ENCODE measurements around the gene CLSTN2. TPM values are rescaled to one million over a fixed set of nuclear protein-coding genes. Genes with fewer than 3 reads are reported as not detected.

Gene CLSTN2
- total and polyA plus RNA-seq, 2 of the 13 experiments (the other 11 are each of a cell fraction or from before 2014, with no cell fraction given): not detected

- TF ChIP-seq PBX3 (CRISPR knock-in tag; IDR thresholded peaks at IDR 0.05; ENCODE audit: borderline replicate concordance): no peak
Measured at GRCh38 chr3:140068494-140069017, 133.6 kb downstream of the CLSTN2 start (continued).

GRCh38 chr3:140073278-140074045 lies 138.5 kb downstream of the CLSTN2 start:
- no peak overlapping the region for H2AFZ ChIP-seq (ENCODE audit: low read length)
- POLR2A ChIA-PET: no interaction called here
- H3K9me3 ChIP-seq (ENCODE audit: low read length): no peaks in the 10 kb centered on the region
- BruUV-seq (replicated peaks): no TSS peak
- in situ Hi-C loops (cut with HindIII; ENCODE audit: extremely low pct_ligation_motif_present, low pct_unique_long_range_greater_than_20kb): no loop called here
- no peak overlapping the region for H3K4me3 ChIP-seq (replicated peaks in 1 of 3; ENCODE audit: insufficient read depth in 1 of 3, low read depth in 2 of 3, low read length in 3 of 3)
- no peak overlapping the region for H3K27ac ChIP-seq (ENCODE audit: extremely low read length, insufficient read depth, low read length)
- no peak for ATAC-seq
- H3K27me3 ChIP-seq (ENCODE audit: control insufficient read depth in 1 of 2, insufficient read depth in 2 of 2, low read length in 2 of 2): no peaks in the 10 kb centered on the region; a peak in 1 of 5 replicates
- CTCF ChIA-PET (ENCODE audit: low intra/inter-chr PET ratio, low total read pairs): no interaction called here
- no peaks in the 10 kb centered on the region for H3K4me1 ChIP-seq (ENCODE audit: insufficient read depth, low read length)
- no peak for DNase-seq (ENCODE audit: low spot score)
- H4K20me1 ChIP-seq (ENCODE audit: insufficient read depth, low read length): no peaks in the 10 kb centered on the region
- H3K36me3 ChIP-seq (replicated peaks in 1 of 2; ENCODE audit: control insufficient read depth in 1 of 2, insufficient read depth in 2 of 2, low read length in 2 of 2): no peaks in the 10 kb centered on the region
- FAIRE-seq: no peak
- WGBS (ENCODE audit: low lambda C conversion rate): 0% methylated on average over 3 of the region's 3 CpGs
- no peaks in the 10 kb centered on the region for H3K79me2 ChIP-seq (ENCODE audit: insufficient read depth, low read length)
- H3K4me2 ChIP-seq (ENCODE audit: low read depth, low read length): no peak overlapping the region
- intact Hi-C loops (cut with micrococcal nuclease; ENCODE audit: unreplicated experiment): no loop called here
- no peak overlapping the region for H3K9ac ChIP-seq (ENCODE audit: insufficient read depth, low read depth, low read length)
- TF ChIP-seq PRDM15 (CRISPR knock-in tag; IDR thresholded peaks at IDR 0.05): no peak
- TF ChIP-seq ZNF510 (CRISPR knock-in tag; IDR thresholded peaks at IDR 0.05; ENCODE audit: low read depth): no peak
- TF ChIP-seq NRL (CRISPR knock-in tag; IDR thresholded peaks at IDR 0.05; ENCODE audit: borderline replicate concordance): no peak
- no peak for TF ChIP-seq ZNF75D (CRISPR knock-in tag; IDR thresholded peaks at IDR 0.05; ENCODE audit: borderline replicate concordance)
- no peak for TF ChIP-seq ZNF883 (CRISPR knock-in tag; IDR thresholded peaks at IDR 0.05; ENCODE audit: not compliant biosample characterization)
- no peak for TF ChIP-seq HMG20A (CRISPR knock-in tag; IDR thresholded peaks at IDR 0.05; ENCODE audit: borderline replicate concordance)
- TF ChIP-seq ZMAT3 (CRISPR knock-in tag; conservative IDR thresholded peaks at IDR 0.05): no peak
- no peak for TF ChIP-seq DBP (CRISPR knock-in tag; IDR thresholded peaks at IDR 0.05; ENCODE audit: not compliant biosample characterization)
- TF ChIP-seq PHF8 (CRISPR knock-in tag; IDR thresholded peaks at IDR 0.05): no peak
- no peak for TF ChIP-seq TAF1 (CRISPR knock-in tag; IDR thresholded peaks at IDR 0.05)
- no peak for TF ChIP-seq ZNF263 (CRISPR knock-in tag; IDR thresholded peaks at IDR 0.05)
- TF ChIP-seq TRIM22 (IDR thresholded peaks at IDR 0.05): no peak
